ENCODE data around the gene ZCCHC14.
"Not testable (repeated sequence)": the region's sequence is repeated elsewhere in the genome, so short reads cannot be mapped to it uniquely, and the experiment has no call there.

The ZCCHC14 gene

DNA sequence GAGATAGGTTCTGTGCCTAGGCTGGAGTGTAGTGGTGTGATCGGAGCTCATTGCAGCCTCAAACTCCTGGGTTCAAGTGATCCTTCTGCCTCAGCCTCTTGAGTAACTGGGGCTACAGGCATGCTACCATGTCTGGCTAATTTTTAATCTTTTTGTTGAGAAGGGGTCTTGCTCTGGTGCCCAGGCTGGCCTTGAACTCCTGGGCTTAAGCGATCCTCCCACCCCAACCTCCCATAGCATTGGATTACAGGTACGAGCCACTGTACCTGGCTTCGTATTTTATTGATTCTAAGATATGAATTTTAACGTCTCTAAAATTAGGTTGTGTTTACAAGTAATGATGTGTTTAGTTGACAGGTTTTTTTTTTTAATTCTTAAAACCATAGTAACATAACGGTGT, 30.8 kb upstream of the ZCCHC14 start:
- not testable (repeated sequence) for DNase-seq

DNA sequence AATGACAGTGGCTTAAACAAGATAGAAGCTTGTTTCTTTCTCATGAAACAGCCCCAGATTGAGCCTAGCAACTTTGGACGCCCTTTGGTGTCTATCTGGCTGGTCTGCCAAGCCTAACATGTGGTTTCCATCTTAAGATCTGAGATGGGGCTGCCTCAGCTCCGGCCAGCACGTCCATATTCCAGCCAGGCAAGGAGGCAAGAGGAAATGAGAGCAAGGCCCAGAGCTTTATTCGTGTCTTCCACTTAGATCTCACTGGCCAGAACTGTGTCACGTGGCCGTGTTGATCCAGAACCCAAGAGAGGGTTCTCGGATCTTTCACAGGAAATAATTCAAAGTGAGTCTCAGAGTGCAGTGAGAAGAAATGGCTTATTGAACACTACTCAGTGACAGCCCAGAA, 28.9 kb upstream of the ZCCHC14 start:
- not testable (repeated sequence) for DNase-seq

DNA sequence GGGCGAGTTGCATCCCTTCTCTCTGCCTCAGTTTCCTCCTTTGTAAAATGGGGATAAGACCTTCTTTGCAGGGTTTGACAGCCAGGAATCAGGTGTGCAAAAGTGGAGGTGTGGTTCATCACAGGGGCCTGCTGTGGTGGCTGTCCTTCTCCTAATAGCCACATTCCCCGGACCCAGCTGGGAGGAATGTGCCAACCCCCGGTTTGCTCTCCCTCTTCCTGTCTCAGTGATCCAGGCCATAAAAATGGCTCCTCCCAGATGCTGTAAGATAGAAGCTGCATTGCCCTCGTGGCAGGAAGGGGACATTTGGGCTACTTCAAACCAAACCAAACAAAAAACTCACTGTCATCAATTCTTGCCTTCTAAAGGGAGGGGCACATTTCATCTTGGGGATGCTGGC, 26.3 kb upstream of the ZCCHC14 start:
- not testable (repeated sequence) for DNase-seq

DNA sequence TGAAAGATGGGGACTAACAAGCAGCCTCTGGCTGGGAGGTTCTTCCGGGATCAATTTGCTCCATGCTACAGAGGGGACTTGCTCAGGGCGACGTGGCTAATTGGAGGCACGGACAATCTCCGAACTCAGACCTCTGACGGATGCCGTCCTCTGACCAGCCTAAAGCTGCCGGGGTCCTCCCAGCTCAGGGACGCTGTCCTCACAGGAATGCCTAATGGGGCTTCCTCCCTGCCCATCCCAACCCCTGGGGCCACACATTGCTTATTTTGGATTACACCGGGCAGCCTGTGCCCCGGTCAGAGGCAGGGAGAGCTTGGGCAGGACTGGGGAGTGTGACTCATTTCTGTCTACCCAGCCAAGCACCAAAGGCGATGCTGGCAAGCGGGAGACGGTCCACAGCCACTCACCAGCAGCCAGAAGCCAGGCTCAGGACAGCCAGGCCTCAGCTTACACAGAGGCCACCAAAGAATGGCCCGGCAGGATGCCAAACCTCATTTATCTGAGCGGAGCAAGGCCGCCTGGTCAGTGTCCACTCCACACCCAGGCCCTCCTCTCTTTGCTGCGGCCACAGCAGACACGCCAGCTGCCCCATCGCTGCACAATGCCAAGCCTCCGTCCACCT, 25.7 kb upstream of the ZCCHC14 start:
- DNase-seq, result not testable (repeated sequence)

DNA sequence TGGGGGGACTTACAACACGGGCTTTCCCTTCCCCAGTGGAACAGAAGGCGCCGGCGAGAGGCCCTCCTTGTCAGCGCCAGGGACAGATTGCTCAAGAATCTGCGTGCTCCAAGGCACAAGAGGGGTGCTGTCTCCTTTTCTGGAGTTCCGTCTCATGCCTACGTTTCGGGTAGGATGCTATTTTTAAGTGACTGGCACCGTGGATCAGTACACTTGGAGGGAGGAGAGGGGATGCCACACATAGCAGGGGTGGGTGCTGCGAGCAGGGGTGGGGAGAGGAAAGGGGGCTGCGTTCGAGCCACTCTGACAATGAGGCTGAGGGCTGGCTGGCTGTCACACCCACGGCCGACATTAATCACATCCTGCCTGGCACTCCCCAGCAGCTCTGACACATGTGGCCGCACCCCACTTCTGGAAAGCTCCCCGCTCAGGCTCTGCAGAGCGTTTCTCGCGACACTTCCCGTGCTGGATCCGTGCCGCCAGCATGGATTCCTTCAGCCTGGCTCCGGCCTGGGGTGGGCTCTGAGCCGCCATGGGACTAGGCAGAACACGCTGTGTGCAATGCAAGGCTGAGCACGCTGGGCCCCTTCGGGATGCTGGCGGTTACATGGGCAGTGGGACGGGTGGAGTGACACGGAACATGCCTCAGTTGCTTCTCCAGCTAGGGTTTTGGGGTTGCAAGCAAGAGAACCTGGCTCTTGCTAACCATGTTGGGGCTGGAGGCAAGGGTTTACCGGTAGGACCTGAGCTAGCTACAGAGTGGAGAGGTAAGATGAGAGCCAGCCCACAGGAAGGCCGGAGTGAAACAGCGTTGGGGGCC, 25.0 kb upstream of the ZCCHC14 start:
- DNase-seq, result not testable (repeated sequence)

DNA sequence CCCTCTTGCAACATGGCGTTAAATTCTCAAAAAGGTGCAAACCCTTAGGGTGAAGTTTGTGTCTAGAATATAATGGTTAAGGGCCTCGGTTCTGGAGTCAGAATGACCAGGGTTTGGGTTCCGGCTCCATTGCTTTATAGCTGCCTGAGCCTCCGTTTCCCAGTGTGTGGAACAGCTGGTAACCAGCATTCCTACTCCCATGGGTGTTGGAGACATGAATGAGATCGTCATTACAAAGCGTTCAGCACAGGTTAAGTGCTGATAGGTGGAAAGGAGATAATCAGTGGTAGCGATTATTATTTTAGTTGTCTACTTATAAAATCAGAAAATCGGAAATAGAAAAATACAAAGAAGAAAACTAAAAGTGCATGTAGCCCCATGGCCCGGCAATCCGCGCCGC, 23.5 kb upstream of the ZCCHC14 start:
- no peak for DNase-seq

DNA sequence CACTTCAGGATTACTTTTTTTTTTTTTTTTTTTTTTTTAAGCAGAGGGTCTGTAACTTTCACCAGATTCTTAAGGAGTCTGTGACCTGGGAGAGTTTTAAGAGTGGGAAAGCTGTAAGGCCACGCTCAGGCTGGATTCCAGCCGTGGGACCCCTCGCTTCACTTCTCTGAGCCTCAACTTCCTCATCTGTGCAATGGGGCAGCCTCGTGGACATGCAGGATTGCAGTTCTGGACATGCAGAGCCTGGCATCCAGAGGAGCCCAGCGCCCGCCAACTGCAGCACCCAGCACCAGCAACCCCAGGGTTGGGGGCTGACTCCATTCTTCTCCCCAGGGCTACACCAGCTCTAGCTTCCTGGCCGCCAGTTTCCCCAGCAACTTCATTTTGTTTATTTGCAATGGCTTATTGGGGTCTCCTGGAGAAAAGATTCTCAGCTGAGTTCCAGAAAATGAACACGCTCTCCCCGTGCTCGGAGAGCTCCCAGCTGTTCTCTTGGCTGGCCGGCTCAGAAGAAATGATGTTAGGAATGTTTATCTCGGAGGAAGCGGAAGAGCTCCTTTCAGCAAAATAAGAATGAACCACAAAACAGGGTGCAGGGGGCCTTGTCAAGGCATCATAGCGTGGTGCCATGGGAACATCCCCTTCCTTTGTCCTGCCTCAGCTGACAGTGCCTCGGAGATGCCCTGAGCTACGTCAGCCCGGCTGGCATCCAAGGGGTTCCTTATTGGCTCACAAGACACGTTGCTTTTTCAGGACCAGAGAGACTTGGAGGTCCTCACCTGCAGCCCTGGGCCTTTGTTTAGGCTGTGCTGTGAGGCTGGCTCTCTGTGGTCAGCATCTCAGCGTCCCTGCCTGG, 22.9 kb upstream of the ZCCHC14 start:
- no peak for DNase-seq

DNA sequence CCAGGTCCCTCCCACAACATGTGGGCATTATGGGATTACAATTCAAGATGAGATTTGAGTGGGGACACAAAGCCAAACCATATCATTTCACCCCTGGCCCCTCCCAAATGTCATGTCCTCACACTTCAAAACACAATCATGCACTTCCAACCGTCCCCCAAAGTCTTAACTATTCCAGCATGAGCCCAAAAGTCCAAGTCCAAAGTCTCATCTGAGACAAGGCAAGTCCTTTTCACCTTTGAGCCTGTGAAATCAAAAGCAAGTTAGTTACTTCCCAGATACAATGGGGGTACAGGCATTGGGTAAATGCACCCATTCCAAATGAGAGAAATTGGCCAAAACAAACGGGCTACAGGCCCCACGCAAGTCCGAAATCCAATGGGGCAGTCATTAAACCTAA, 17.0 kb upstream of the ZCCHC14 start:
- DNase-seq, result not testable (repeated sequence)

DNA sequence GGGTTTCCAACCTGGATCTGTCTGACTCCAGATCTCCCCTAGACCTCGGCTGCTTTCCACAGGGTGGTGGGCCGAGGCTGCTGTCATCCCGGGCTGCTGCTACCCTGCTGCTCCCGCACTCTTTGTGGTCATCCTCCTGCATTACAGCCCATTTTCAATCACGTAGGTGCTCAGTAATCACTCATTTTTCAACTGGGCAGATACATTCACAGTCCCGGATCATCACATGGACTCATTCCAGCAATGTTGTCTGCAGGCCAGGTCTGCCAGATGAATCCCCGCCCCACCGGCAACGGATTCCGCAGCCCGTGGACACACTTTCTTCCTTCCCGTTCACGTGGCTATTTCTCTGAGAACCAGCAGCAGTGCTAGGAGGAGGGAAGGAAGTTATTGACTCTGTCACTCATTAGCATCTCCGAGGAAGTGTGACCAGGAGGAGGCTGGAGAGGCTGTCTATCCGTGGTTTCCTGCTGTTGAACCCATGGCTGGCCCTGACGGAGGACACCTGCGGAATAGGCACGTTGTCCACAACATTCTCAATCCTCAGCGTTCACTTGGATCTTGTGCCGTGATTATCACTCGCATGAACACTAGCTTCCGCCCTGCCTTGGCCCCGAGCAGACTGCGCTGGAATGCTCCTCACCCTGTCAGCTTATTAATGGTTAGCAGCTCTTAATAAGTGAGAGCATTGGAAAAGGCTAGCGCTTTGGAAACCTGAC, 14.7 kb upstream of the ZCCHC14 start:
- no peak for DNase-seq

DNA sequence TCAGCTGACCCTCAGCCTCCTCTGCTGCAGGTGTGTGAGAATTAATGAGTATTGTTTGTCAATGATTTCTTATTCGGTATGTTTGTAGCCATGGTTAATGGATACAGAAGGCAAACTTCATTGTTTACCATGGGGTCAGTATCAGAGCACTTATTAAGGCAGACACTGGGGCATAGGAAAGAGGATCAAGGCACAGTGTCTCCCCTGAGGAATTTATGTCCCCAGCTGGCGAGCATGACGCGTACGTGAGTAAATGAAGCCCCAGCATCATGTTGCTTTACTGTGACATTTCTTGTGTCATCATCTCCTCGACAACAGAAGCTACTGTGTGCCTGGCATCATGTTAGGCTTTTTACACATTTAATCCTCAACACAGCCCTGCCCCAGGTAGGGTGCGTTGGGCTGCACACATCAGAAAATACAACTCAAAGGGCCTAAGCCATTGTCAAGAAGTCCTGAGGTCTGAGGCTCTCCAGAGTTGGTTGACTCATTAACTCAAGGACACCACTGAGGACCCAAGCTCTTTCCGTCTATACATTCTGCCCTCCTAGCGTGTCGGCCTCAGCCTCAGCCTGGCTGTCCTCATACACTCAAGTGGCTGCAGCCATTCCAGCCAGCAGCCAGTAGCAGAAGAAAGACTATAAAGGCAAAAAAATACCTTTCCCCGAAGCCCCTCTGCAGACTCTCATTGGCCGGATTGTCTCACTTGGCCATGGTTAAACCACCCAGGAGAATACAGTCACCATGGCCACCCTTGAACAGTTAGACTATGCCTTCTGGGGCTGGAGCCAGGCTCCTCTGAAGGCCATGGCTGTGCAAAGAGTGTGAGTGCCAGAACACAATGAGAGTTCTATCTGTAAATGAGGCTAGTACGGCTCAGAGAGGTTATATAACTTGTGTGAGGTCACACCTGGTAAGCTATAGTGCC, 13.9 kb upstream of the ZCCHC14 start:
- no peak for DNase-seq

DNA sequence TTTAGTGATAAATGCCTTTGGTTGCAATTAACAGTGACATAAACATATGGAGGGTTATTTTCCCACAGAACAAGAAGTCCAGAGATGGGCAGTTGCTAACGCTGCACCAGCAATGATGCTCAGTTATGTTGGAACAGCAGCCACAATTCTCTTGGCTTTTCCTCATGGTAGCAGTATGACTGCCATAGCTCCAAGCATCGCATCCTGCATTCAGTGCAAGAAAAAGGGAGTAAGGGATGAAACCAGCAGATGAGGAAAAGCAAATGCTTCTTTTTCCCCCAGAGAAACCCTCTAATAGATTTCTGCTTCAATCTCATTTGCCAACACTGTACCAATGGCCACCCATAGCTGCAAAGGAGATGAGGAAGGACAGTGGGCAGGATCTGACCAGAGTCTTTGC, 13.0 kb upstream of the ZCCHC14 start:
- no peak for DNase-seq

DNA sequence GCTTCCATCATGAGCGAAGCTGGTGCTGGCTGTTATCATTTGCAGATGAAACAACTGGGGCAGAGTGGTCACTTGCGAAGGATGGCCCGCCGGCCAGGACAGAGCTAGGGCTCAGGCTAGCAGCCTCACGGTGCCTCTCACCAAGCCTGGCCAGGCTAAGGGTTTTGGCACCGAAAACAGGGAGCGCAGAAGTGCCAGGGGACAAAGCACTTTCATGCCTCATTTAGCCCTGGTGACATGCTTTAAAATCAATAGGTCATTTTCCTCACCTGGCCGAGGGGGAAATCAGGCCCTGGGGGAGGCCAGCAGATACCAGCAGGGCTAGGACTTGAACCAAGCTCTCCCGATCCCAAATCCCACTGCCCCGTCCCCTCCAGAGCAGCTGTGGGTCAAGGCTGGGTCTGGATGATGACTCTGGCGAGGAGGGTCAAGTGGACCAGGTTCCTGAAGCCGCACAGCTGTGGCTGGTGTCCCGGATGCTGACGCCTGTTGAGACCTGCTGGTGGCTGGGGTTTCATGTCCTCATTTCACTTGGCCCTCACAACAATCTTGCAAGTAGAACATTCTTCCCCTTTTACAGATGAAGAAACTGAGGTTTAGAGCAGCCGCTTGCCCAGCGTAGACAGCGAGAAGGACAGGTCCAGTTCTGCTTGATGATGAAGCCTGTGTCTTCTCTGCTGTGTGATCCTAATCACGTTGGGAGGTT, 10.6 kb upstream of the ZCCHC14 start:
- DNase-seq, result not testable (repeated sequence)

DNA sequence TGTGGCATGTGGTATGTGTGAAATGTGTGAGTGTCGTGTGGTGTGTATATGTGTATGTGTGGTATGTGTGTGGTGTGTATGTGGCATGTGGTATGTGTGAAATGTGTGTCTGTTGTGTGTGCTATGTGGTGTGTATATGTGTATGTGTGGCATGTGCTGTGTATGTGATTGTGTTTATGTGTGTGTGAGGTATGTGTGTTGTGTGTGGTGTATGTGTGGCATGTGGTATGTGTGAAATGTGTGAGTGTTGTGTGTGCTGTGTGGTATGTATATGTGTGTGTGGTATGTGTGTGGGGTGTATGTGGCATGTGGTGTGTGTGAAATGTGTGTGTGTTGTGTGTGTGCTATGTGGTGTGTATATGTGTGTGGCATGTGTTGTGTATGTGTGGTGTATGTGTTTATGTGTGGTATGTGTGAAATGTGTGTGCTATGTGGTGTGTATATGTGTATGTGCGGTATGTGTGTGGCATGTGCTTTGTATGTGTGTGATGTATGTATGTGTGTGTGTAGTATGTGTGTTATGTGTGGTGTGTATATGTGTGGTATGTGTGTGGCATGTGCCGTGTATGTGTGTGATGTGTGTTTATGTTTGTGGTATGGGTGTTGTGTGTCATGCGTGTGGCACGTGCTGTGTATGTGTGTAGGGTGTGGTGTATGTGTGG, 9.6 kb upstream of the ZCCHC14 start:
- no peak for DNase-seq

DNA sequence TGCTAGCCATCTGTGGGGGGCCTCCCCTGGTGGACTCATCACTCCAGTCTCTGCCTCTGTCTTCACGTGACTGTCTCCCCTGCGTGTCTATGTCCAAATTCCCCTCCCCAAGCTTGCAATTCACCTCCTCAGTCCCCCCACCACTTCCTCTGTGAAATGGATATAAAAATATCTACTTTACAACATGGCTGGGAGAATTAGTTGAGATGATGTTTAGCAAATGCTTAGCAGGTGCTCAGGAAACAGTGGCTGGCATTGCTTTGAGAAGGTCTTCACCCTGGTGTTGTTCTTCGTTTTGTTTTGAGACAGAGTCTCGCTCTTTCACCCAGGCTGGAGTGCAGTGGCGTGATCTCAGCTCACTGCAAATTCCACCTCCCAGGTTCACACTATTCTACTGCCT, 8.3 kb upstream of the ZCCHC14 start:
- no peak for DNase-seq

DNA sequence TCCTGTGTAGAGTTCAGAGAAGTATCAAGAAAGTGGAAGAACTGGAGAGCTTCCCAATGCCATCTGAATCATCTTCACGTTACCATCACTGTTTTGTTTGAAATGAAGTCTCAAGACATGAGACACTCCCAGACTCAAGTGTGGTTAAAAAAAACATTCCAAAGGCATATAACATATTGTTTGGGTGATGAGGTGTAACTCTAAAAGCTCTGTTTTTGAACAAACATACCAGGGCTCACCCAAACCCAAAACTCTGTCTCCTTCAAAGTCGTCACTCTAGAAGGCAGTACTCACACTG, 6.3 kb upstream of the ZCCHC14 start:
- no peak for DNase-seq

DNA sequence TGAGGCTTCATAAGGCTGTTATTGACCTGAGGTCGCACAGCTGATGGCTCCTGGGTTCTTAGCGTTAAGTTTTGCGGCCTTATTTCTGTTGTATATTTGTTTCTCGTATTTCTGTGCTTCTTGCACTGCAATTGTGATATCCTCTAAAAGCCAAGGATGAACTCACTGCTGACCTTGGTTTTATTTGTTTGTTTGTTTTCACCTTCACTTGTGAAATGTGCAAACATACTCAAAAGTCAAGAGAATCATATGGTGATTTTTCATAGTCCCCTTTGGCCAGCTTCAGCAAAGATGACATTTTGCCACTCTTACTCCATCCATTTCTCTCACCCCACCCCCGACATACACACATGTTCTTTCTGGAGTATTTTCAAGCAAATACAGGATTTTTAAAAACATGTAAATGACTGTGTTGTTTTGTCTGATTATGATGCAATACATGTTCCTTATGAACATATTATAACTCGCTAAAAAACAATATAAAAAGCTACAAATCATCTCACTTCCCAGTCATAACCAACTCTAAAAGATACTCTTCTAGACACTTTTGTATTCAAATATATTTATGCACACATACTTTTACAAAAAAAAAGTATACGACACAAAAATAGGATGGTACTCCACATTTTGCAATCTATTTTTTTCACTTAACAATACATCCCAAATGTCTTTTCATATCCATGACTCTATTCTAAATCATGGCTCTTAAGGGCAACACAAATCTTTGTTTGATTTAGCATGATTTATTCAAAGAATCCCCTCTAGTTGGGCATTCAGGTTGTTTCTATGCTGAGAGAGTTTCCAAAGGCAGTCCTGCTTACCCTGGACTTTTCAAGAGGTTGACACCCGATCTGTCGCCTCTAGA, 5.7 kb upstream of the ZCCHC14 start:
- no peak for DNase-seq

DNA sequence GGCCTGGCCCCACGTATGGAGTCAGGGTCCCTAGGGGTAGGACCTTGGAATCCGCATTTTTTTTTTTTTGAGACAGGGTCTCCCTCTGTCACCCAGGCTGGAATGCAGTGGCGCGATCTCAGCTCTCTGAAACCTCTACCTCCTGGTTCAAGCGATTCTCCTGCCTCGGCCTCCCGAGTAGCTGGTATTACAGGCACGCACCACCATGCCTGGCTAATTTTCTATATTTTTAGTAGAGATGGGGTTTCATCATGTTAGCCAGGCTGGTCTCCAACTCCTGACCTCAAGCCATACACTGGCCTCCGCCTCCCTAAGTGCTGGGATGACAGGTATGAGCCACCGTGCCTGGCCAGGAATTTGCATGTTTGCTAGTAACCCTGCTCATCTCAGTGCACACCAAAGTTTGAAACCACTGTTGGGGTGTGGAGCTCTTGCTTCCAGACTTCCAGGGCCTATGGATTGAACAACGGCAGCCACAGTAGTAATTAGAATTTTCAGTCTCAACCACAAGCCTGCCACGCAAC, 5.0 kb upstream of the ZCCHC14 start:
- not testable (repeated sequence) for DNase-seq

DNA sequence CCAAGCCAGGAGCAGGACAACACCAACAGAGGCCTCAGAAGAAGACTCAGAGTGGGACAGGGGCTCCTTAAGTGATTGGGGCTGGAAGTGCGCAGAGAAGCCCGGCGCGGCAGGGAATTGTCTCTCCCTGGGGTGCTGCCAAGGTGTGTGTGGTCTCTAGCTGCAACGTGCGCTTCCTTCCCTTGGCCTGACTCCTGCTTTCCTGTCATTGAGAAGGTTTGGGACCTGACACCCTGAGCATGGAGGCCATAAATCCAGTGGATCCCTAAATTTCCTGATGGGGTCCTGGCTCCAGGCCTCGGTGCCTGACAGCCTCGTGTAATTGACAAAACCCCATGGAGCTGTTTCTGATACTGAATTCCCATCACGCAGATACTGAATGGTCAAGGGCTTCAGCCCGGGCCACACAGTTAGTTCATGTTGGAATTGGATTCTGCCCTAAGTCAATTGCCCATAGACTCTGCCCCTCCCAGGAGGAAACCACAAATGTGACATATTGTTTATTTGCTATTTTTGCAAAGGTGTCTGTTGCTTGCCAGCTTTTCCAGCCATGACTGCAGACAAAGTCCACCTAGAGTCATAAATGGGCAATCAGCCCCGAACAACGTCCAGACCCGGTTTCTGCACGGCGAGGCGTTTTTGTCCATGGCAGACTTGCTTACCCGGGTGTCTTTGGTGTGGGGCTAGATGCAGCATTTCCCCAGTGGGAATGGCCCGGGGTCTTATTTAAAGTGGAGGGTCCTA, 4.4 kb upstream of the ZCCHC14 start:
- DNase-seq, result not testable (repeated sequence)

DNA sequence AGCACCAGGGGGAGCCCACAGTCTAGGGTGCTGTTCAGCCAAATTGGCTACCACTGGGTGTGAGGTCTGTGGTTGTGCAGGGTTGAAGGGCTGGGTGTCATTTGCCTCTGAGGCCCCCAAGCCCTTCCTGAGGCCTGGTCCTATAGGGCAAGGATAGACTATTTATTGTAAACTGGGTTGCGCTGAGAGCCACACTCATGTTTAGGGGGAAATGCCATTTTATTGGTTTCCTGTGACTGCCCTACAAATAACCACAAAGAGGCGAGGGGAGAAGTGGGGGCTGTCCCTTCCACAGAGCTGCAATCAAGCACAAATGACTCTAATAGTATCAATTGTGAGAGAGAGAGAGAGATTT, 3.6 kb upstream of the ZCCHC14 start:
- DNase-seq, result no peak
